ENCODE results near the gene TGFB2.
"Not testable (repeated sequence)": the region's sequence is repeated elsewhere in the genome, so short reads cannot be mapped to it uniquely, and the experiment has no call there.

The TGFB2 gene

GRCh38 chr1:218344814-218345672 is at the start of gene TGFB2:
Gene TGFB2 (plus strand): TSS chr1:218345336. CDS start chr1:218346702, 1,366 bp downstream.
- DNase-seq = no peak

DNA sequence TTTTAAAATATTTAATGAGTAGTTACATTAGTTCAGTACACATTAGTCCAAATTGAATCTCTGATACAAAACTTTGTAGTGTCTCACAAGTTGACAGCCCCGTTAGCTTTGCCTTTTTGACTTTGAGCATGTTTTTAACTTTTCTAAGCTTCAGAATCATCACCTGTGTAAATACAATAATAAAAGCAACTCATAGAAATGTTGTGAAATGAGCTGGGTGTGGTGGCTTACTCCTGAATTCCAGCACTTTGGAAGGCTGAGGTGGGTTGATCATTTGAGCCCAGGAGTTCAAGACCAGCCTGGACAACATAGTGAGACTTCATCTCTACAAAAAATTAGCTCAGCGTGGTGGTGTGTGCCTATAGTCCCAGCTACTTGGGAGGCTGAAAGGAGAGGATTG is 49.0 kb upstream of the TGFB2 start:
- no peak for DNase-seq

GRCh38 chr1:218297461-218297860 is 47.7 kb upstream of the TGFB2 start:
- DNase-seq = no peak

DNA sequence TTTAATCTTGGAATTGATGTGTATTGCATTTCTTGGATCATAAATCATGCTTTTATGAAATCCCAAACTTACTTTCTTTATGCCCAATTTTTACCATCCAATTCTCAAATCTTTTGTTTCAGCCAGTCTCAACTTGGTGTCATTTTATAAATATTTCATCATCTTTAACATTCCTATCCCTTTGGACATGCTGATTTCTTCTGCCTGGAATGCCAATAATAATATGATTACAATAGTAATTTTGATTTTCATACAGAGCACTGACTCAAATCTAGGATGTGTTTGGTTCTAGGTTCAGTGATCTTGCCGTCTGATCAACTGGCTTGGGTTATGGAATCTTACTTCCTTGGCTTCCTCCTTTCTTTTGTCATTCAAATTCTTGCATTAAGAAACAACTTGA is 47.3 kb upstream of the TGFB2 start:
- DNase-seq = no peak

- DNase-seq = no peak
Measured at GRCh38 chr1:218298398-218298797, 46.7 kb upstream of the TGFB2 start.

- no peak for DNase-seq
Measured at GRCh38 chr1:218299416-218299815, 45.7 kb upstream of the TGFB2 start.

- DNase-seq = no peak
Measured at GRCh38 chr1:218301217-218301616, 43.9 kb upstream of the TGFB2 start.

DNA sequence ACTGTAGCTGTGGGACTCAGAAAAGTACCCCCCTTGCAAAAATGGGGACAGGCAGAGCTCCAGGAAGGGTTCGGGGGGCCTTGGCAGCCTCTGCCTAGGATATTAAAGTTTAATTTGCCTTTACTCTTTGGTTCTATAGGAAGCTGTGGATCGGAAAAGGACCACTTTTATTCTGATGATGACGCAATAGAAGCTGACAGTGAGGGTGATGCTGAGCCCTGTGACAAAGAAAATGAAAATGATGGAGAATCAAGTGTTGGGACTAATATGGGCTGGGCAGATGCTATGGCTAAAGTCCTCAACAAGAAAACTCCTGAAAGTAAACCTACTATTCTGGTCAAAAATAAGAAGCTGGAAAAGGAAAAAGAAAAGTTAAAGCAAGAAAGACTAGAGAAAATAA is 43.0 kb upstream of the TGFB2 start:
- DNase-seq = no peak

DNA sequence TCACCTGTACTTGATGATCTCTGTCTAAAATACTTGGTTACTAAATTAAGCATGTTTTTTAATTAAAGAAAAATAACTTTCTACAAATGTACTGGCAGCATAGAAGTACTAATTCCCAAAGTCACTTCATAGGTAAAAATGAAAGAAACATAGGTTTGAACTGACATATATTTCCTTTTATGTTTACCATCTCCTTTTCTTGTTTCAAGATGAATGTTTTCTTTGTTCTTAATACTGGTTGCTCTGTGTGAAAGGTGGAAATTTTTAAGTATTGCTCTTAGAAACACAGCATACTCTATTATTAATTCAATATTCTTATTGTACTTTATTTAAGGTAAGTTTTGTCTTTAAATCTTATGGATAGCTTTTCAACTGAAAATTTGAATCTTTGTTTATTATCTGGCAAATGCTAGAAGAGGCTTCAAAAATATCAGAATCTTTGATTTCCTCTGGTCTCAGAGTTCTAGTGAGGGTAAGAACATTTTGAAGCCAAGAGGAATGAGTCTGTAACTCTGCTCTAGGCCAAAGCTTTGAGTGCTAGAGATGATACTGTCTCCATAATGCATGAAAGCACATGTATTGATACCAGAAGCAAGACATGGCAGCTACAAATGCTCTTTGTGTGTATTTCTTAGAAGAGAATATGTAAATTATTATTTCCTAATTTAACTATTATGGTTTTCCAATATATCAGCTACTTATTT is 41.8 kb upstream of the TGFB2 start:
- DNase-seq = no peak

- DNase-seq = no peak
Measured at GRCh38 chr1:218304281-218305039, 40.7 kb upstream of the TGFB2 start.

DNA sequence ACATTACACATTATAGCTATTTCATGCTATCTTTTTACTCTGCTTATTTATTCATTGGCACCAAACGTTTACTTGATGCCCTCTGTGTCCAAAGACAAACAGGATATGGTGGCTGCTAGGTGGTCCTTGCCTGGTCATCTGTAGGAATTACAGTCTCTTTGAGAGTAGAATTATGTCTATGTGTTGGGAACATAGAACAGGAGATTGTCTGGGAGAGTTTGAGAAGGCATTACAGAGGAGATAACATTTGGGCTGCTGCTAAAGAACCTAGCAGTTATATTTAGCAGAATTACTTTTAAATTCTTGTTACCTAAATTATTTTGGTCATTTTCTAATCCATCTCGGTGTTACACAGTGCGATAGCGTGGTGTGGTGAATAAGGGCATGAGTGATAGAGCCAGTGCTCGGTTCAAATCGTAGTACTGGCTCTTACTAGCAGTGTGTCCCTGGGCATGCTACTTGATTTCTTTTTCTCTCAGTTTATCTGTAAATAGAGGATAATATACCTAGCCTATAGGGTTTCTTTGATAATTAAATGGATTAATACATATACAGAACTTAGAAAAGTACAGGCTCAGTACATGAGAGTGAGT is 39.6 kb upstream of the TGFB2 start:
- no peak for DNase-seq

GRCh38 chr1:218312509-218312908 is 32.6 kb upstream of the TGFB2 start:
- DNase-seq = no peak

GRCh38 chr1:218314316-218314715 is 30.8 kb upstream of the TGFB2 start:
- DNase-seq = no peak

GRCh38 chr1:218315638-218316037 is 29.5 kb upstream of the TGFB2 start:
- no peak for DNase-seq

DNA sequence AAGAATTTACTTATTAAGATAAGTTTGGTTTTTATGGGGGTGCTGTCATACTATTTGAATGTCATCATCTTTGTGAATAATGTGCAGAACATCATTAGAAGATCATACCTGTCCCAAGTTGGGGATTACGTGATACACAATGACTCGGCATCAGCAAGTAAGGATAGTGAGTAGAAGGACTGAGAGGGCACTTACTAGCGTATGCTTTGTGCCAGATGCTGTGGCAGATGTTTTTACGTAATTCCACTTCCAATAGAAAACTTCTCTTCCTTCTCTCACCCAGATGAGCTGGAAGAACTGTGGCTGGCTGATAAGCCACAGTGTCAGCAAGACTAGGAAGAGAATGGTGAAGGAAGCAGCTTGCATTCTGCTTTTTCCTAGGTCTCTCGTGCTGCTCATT is 28.1 kb upstream of the TGFB2 start:
- DNase-seq = no peak

- DNase-seq = not testable (repeated sequence)
Measured at GRCh38 chr1:218320182-218320581, 25.0 kb upstream of the TGFB2 start.

DNA sequence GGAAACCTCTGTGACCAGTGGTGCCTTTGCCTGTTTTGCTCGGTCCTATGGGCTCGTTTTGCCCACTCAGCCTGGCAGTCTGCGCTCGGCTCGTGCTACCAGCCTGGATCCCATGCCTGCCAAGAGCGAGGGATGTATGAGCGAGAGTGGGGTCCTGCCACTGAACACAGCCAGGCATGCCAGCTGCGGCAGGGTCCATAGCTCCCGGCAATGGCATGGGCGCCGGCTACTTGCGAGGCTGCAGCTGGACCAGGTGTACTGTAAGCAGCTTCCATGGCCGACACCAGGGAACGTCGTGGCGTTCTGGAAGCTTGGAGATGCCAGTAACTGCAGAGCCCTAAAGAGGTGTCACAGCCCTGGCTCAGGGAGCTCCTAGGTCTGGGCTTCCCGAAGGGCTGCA is 22.4 kb upstream of the TGFB2 start:
- DNase-seq = no peak

- DNase-seq = no peak
Measured at GRCh38 chr1:218323568-218324225, 21.4 kb upstream of the TGFB2 start.

GRCh38 chr1:218324226-218324580 is 20.9 kb upstream of the TGFB2 start:
- no peak for DNase-seq

DNA sequence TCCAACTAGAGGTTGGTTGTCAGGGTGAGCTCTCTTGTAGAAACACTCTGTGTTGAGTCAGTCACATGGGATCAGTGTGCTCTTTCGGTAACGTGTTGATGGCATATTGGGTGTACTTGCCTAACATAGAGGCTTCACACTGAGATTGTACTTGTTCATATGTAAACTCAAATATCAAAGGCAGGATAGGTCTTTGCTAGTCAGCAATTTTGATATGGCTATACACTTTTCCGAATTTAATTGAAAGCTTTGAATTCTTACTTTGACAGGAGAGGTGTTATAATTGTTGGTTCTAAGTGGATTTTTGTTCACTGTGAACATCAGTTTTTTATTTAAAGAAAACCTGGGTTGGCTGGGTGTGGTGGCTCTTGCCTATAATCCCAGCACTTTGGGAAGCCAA is 16.4 kb upstream of the TGFB2 start:
- DNase-seq = no peak

DNA sequence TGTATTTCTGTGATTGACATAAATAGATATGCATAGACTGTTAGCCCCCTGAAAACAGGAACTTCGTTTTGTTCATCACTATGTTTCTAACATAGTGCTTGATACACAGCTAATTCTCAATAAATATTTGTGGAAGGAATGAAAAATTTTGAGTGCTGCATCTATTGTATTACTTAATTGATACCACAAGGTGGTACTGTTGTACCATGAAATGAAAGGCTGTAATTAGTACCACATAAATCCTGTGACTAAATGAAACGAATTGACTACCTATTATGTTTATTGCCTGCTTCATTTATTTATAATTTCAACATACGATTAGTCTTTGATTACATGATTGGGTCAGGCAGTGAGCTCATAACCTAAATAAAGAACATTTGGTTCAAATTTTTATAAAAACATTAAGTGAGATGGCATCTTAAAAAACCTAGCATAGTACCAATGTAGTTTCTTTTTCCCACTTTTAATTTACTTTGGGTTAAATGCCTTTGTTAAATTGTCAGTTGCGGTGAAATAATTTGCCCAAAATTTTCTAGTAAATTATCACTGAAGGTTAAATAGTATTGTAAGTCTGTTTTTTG is 15.0 kb upstream of the TGFB2 start:
- DNase-seq = no peak

DNA sequence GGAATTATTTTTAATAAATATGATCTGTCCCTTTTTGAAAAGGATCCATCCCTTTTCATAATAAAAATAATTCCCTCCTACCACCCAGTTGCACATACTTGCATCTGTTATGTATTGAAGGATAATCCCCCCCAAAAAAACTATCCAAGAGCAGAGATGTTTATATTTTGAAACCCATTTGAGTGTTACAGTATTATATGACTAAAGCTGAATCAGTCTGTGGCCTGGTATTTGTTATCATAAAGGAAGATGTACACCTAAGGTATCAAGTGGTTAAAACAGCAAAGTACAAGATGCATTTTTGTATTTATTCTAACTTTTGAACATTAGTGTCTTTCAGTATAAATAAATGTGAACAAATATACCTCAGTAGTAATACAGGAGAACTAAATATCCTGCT is 12.7 kb upstream of the TGFB2 start:
- DNase-seq = no peak
